IMR-90 (cell line): ENCODE data around the gene SPAG8. TPM values are rescaled to one million over a fixed set of nuclear protein-coding genes. Genes with fewer than 3 reads are reported as not detected.

ENCODE experiments used
- ATAC-seq: fragments of 200-7000 bp; cut with Tn5 transposase; 2 replicates; pipeline ENCODE4 v1.9.1; 2020; ENCODE audit warnings: low read depth, mild to moderate bottlenecking, moderate library complexity
- BruUV-seq: library from RNA; stranded (reverse); fragments of 400-500 nt; replicated peaks from 2 replicates; lab custom pipeline; 2021; lab: Mats Ljungman, UMichigan
- CTCF ChIA-PET: fragments of 300-600 bp; formaldehyde crosslinking; extraction: SDS; loops from one replicate; lab custom pipeline; 2021; ENCODE audit warnings: antibody characterized with exemption; lab: Yijun Ruan, JAX
- POLR2A ChIA-PET: fragments of 300-600 bp; sonication (Branson Sonifier 250); formaldehyde crosslinking; loops from one replicate; lab custom pipeline; 2022; ENCODE audit warnings: antibody characterized with exemption; ENCODE audit not compliant: unreplicated experiment; lab: Charles Lee
- DNase-seq: peaks from one replicate; pipeline ENCODE4 v3.0.0; 2013
- H2AFZ ChIP-seq: replicated peaks from 2 replicates; pipeline ENCODE3; 2013; ENCODE audit warnings: low read length, mild to moderate bottlenecking; ENCODE audit not compliant: poor library complexity
- H2AK5ac ChIP-seq: 2 replicates; pipeline ENCODE4 v1.6.1; 2013; ENCODE audit warnings: low read depth, low read length, inconsistent platforms
- H2AK9ac ChIP-seq: replicated peaks from 2 replicates; pipeline ENCODE3; 2013; ENCODE audit warnings: mild to moderate bottlenecking, low read depth, low read length, moderate library complexity; ENCODE audit not compliant: poor library complexity
- H2BK120ac ChIP-seq: 2 replicates; pipeline ENCODE4 v1.6.1; 2013; ENCODE audit warnings: low read depth, low read length, inconsistent platforms
- H2BK15ac ChIP-seq: 3 replicates; pipeline ENCODE4 v1.6.1; 2013; ENCODE audit warnings: low read depth, low read length, inconsistent platforms
- H2BK20ac ChIP-seq: 2 replicates; pipeline ENCODE4 v1.6.1; 2013; ENCODE audit warnings: low read depth, mild to moderate bottlenecking, inconsistent platforms, low read length, moderate library complexity
- H2BK5ac ChIP-seq: 2 replicates; pipeline ENCODE4 v1.6.1; 2013; ENCODE audit warnings: mild to moderate bottlenecking, low read depth, low read length, inconsistent platforms; ENCODE audit not compliant: poor library complexity, severe bottlenecking
- H3K14ac ChIP-seq: replicated peaks from 2 replicates; pipeline ENCODE4 v1.6.1; 2013; ENCODE audit warnings: low read depth, low read length, inconsistent platforms
- H3K18ac ChIP-seq: 2 replicates; pipeline ENCODE4 v1.6.1; 2013; ENCODE audit warnings: low read depth, low read length, control low read depth
- H3K23ac ChIP-seq: 2 replicates; pipeline ENCODE4 v1.6.1; 2013; ENCODE audit warnings: low read depth, low read length, inconsistent platforms
- H3K27ac ChIP-seq: 2 replicates; pipeline ENCODE4 v1.5.1; 2013; ENCODE audit warnings: mild to moderate bottlenecking, control low read depth, low read length; ENCODE audit not compliant: insufficient read depth
- H3K27me3 ChIP-seq: 2 replicates; pipeline ENCODE4 v1.6.1; 2013; ENCODE audit warnings: low read length; ENCODE audit not compliant: control insufficient read depth, insufficient read depth
- H3K36me3 ChIP-seq: 2 replicates; pipeline ENCODE4 v1.6.1; 2013; ENCODE audit warnings: low read length, mixed read lengths; ENCODE audit not compliant: control insufficient read depth, insufficient read depth
- H3K4ac ChIP-seq: 2 replicates; pipeline ENCODE4 v1.6.1; 2013; ENCODE audit warnings: low read depth, low read length, inconsistent platforms
- H3K4me1 ChIP-seq: 2 replicates; pipeline ENCODE4 v1.6.1; 2013; ENCODE audit warnings: low read length, mixed read lengths; ENCODE audit not compliant: control insufficient read depth, insufficient read depth
- H3K4me2 ChIP-seq: 2 replicates; pipeline ENCODE4 v1.6.1; 2013; ENCODE audit warnings: low read depth, mild to moderate bottlenecking, control low read depth, low read length, moderate library complexity
- H3K4me3 ChIP-seq: 2 replicates; pipeline ENCODE4 v1.5.1; 2013; ENCODE audit warnings: low read depth, mild to moderate bottlenecking, control low read depth, low read length, moderate library complexity; ENCODE audit not compliant: insufficient read depth
- H3K56ac ChIP-seq: 2 replicates; pipeline ENCODE4 v1.6.1; 2013; ENCODE audit warnings: low read length, inconsistent platforms; ENCODE audit not compliant: insufficient read depth; ENCODE audit errors: extremely low read depth
- H3K79me1 ChIP-seq, 2 experiments: 2 replicates each; pipeline ENCODE4 v1.6.1; 2013; ENCODE audit warnings: low read length in 2 of 2, inconsistent platforms in 1 of 2, low read depth in 1 of 2
- H3K9ac ChIP-seq: 2 replicates; pipeline ENCODE4 v1.6.1; 2013; ENCODE audit warnings: low read depth, low read length, control low read depth
- H3K9me1 ChIP-seq: 2 replicates; pipeline ENCODE4 v1.6.1; 2013; ENCODE audit warnings: low read length, inconsistent platforms; ENCODE audit not compliant: insufficient read depth
- H3K9me3 ChIP-seq: 2 replicates; pipeline ENCODE4 v1.6.1; 2013; ENCODE audit warnings: low read length; ENCODE audit not compliant: control insufficient read depth, insufficient read depth
- H4K20me1 ChIP-seq: 2 replicates; pipeline ENCODE4 v1.6.1; 2013; ENCODE audit warnings: low read length, inconsistent platforms; ENCODE audit not compliant: insufficient read depth
- H4K5ac ChIP-seq: 2 replicates; pipeline ENCODE4 v1.6.1; 2013; ENCODE audit warnings: mild to moderate bottlenecking, low read depth, low read length, control low read depth
- H4K8ac ChIP-seq, 2 experiments: 2 replicates each; pipeline ENCODE4 v1.6.1; 2013; ENCODE audit warnings: low read depth in 2 of 2, low read length in 2 of 2, control low read depth in 1 of 2, inconsistent platforms in 1 of 2
- H4K91ac ChIP-seq: 2 replicates; pipeline ENCODE4 v1.6.1; 2013; ENCODE audit warnings: low read depth, low read length, inconsistent platforms; ENCODE audit not compliant: insufficient read depth
- BHLHE40 ChIP-seq: fragments of 150-350 bp; IDR thresholded peaks from 2 replicates; pipeline ENCODE4 v1.6.1; 2016; ENCODE audit warnings: mild to moderate bottlenecking, low read depth, low read length
- CEBPB ChIP-seq: IDR thresholded peaks from 2 replicates; pipeline ENCODE4 v1.6.1; 2012; ENCODE audit warnings: low read depth, low read length, improper control_type of control experiment
- CHD1 ChIP-seq: IDR thresholded peaks from 2 replicates; pipeline ENCODE4 v1.6.1; 2012; ENCODE audit warnings: low read depth, low read length, improper control_type of control experiment
- FOS ChIP-seq: fragments of 150-350 bp; IDR thresholded peaks from 2 replicates; pipeline ENCODE4 v1.6.1; 2016; ENCODE audit warnings: low read depth, low read length
- MAFK ChIP-seq: IDR thresholded peaks from 2 replicates; pipeline ENCODE4 v1.6.1; 2012; ENCODE audit warnings: low read depth, low read length, improper control_type of control experiment
- MAZ ChIP-seq: IDR thresholded peaks from 2 replicates; pipeline ENCODE4 v1.6.1; 2012; ENCODE audit warnings: low read depth, mild to moderate bottlenecking, low read length, improper control_type of control experiment, moderate library complexity, borderline replicate concordance
- MXI1 ChIP-seq: IDR thresholded peaks from 2 replicates; pipeline ENCODE4 v1.6.1; 2012; ENCODE audit warnings: low read depth, mild to moderate bottlenecking, low read length, moderate library complexity, borderline replicate concordance
- NFE2L2 ChIP-seq: fragments of 150-350 bp; IDR thresholded peaks from 2 replicates; pipeline ENCODE4 v1.6.1; 2016; ENCODE audit warnings: low read depth, mild to moderate bottlenecking, low read length
- POLR2A ChIP-seq: IDR thresholded peaks from 2 replicates; pipeline ENCODE4 v1.6.1; 2012; ENCODE audit warnings: mild to moderate bottlenecking, low read depth, low read length
- RAD21 ChIP-seq: IDR thresholded peaks from 2 replicates; pipeline ENCODE4 v1.6.1; 2012; ENCODE audit warnings: low read length, improper control_type of control experiment
- RCOR1 ChIP-seq: IDR thresholded peaks from 2 replicates; pipeline ENCODE4 v1.6.1; 2012; ENCODE audit warnings: mild to moderate bottlenecking, low read length, improper control_type of control experiment; ENCODE audit not compliant: insufficient replicate concordance
- RFX5 ChIP-seq: IDR thresholded peaks from 2 replicates; pipeline ENCODE4 v1.8.0; 2012; ENCODE audit warnings: low read depth, mild to moderate bottlenecking, low read length, moderate library complexity
- SMC3 ChIP-seq: fragments of 150-350 bp; IDR thresholded peaks from 2 replicates; pipeline ENCODE4 v1.6.1; 2016; ENCODE audit warnings: low read depth, mild to moderate bottlenecking, antibody characterized with exemption, low read length, moderate library complexity
- WGBS, 2 experiments: methylation state at CpG; one replicate each; pipeline versions ENCODE4 v1.1.5 to v1.1.7; 2013; ENCODE audit warnings: missing lambda C conversion rate in 2 of 2; ENCODE audit not compliant: insufficient read length in 1 of 2; ENCODE audit errors: extremely low coverage in 2 of 2; 5-methylcytosine and 5-hydroxymethylcytosine counted together
- dilution Hi-C: fragments of 300-500 bp; cut with HindIII; formaldehyde crosslinking; loops from one replicate; pipeline ENCODE4 v1.14.3; 2018; ENCODE audit warnings: low sequenced_read_pairs; ENCODE audit not compliant: unreplicated experiment
- in situ Hi-C: fragments of 300-500 bp; cut with MboI; formaldehyde crosslinking; loops from 3 replicates; pipeline ENCODE4 v1.14.3; 2019; ENCODE audit warnings: low sequenced_read_pairs, inconsistent platforms, mixed read lengths
- intact Hi-C: fragments of 100-400 bp; cut with micrococcal nuclease; formaldehyde crosslinking; loops from 2 replicates; pipeline ENCODE4 v1.10.0; 2022
- polyA plus RNA-seq, 3 experiments: library from polyadenylated mRNA; depleted of rRNA; stranded (reverse); fragments of >200 nt; gene quantifications; 2 replicates each; pipeline ENCODE4 v1.2.3, GENCODE V29; 2012; ENCODE audit warnings: low replicate concordance in 1 of 3
- total RNA-seq: library from RNA; depleted of rRNA; stranded (reverse); fragments of >200 nt; gene quantifications from 2 replicates; pipeline ENCODE4 v1.2.3, GENCODE V29; 2012
- TF ChIP-seq, protein P1 (sequence below): fragments of 150-350 bp; IDR thresholded peaks from 2 replicates; pipeline ENCODE4 v1.6.1; 2016; ENCODE audit warnings: low read depth, mild to moderate bottlenecking, low read length, moderate library complexity, borderline replicate concordance
- TF ChIP-seq, protein P2 (sequence below): conservative IDR thresholded peaks from 2 replicates; pipeline ENCODE4 v1.5.1; 2012; ENCODE audit warnings: mild to moderate bottlenecking, low read depth, low read length, improper control_type of control experiment
- TF ChIP-seq, protein P3 (sequence below): fragments of 150-350 bp; IDR thresholded peaks from 2 replicates; pipeline ENCODE4 v1.6.1; 2017; ENCODE audit warnings: mild to moderate bottlenecking, antibody characterized with exemption, low read length, low read depth

Gene SPAG8
- total and polyA plus RNA-seq, 2 of the 4 experiments (the other 2 are of a cell fraction), result 0.72 to 0.84 TPM

DNA sequence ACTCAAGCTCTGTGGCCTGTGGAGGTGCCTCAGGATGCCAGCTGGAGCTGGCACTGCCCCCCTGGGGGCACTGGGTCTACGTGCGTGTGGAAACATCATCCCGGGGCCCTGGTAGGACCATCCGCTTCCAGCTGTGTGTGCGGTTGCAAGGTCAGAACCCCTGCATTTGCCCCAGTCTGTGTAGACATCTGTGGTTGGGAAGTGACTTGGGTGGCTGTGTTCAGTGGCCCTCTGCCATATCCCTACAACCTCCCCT, 29.5 kb upstream of the SPAG8 start:
- no CpG with 5 or more reads among the region's 5 CpGs for WGBS, 2 experiments
- Histone ChIP-seq H3K4me1 (peaks cover 17% of the 10 kb centered on the region), H2AK5ac (no peak overlapping the region), H2BK120ac (no peak overlapping the region), H3K79me1 (peaks cover 3 to 4% of the 10 kb centered on the region in 2 experiments; a peak in 1 of 4 replicates), H3K18ac (no peak overlapping the region), H3K36me3 (peaks cover 2% of the 10 kb centered on the region; the same call in 1 of the 2 replicates), H4K91ac (no peak overlapping the region), H3K23ac (no peak overlapping the region), H3K4ac (no peak overlapping the region), H3K4me2 (no peak overlapping the region), H4K5ac (no peak overlapping the region), H2BK5ac (no peak overlapping the region), H2BK15ac (no peak overlapping the region), H3K14ac (no peak overlapping the region), H3K9me1 (peaks cover 15% of the 10 kb centered on the region), H3K9ac (no peak overlapping the region), H3K56ac (no peak overlapping the region), H2AK9ac (no peak overlapping the region), H3K27me3 (no peaks in the 10 kb centered on the region), H4K20me1 (peaks cover 9% of the 10 kb centered on the region; the same call in 1 of the 2 replicates), H3K27ac (no peak overlapping the region), H2BK20ac (no peak overlapping the region), H3K9me3 (no peaks in the 10 kb centered on the region), H4K8ac (no peak overlapping the region), H2AFZ (no peak overlapping the region), H3K4me3 (no peak overlapping the region)
- dilution Hi-C loops, result no loop called here
- CTCF ChIA-PET, result no interaction called here
- POLR2A ChIA-PET, result no interaction called here
- ATAC-seq (no peak), DNase-seq (no peak)
- no TSS peak for BruUV-seq
- in situ Hi-C loops, result no loop called here
- no peak for TF ChIP-seq MAZ
- TF ChIP-seq, protein P1, sequence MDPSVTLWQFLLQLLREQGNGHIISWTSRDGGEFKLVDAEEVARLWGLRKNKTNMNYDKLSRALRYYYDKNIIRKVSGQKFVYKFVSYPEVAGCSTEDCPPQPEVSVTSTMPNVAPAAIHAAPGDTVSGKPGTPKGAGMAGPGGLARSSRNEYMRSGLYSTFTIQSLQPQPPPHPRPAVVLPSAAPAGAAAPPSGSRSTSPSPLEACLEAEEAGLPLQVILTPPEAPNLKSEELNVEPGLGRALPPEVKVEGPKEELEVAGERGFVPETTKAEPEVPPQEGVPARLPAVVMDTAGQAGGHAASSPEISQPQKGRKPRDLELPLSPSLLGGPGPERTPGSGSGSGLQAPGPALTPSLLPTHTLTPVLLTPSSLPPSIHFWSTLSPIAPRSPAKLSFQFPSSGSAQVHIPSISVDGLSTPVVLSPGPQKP, result no peak
- TF ChIP-seq MXI1, result no peak
- TF ChIP-seq FOS, result no peak
- no peak for TF ChIP-seq SMC3
- no peak for TF ChIP-seq MAFK
- TF ChIP-seq CEBPB, result no peak
- TF ChIP-seq CHD1, result no peak
- no peak for TF ChIP-seq RAD21
- TF ChIP-seq POLR2A, result no peak
- TF ChIP-seq RFX5, result no peak
- TF ChIP-seq, protein P2, sequence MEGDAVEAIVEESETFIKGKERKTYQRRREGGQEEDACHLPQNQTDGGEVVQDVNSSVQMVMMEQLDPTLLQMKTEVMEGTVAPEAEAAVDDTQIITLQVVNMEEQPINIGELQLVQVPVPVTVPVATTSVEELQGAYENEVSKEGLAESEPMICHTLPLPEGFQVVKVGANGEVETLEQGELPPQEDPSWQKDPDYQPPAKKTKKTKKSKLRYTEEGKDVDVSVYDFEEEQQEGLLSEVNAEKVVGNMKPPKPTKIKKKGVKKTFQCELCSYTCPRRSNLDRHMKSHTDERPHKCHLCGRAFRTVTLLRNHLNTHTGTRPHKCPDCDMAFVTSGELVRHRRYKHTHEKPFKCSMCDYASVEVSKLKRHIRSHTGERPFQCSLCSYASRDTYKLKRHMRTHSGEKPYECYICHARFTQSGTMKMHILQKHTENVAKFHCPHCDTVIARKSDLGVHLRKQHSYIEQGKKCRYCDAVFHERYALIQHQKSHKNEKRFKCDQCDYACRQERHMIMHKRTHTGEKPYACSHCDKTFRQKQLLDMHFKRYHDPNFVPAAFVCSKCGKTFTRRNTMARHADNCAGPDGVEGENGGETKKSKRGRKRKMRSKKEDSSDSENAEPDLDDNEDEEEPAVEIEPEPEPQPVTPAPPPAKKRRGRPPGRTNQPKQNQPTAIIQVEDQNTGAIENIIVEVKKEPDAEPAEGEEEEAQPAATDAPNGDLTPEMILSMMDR, result no peak
- TF ChIP-seq, protein P3, sequence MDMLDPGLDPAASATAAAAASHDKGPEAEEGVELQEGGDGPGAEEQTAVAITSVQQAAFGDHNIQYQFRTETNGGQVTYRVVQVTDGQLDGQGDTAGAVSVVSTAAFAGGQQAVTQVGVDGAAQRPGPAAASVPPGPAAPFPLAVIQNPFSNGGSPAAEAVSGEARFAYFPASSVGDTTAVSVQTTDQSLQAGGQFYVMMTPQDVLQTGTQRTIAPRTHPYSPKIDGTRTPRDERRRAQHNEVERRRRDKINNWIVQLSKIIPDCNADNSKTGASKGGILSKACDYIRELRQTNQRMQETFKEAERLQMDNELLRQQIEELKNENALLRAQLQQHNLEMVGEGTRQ, result no peak
- TF ChIP-seq NFE2L2, result no peak
- no peak for TF ChIP-seq BHLHE40
- no peak for TF ChIP-seq RCOR1
- intact Hi-C loops, result no loop called here
